ENCODE results near the gene BTBD8.

The BTBD8 gene

DNA sequence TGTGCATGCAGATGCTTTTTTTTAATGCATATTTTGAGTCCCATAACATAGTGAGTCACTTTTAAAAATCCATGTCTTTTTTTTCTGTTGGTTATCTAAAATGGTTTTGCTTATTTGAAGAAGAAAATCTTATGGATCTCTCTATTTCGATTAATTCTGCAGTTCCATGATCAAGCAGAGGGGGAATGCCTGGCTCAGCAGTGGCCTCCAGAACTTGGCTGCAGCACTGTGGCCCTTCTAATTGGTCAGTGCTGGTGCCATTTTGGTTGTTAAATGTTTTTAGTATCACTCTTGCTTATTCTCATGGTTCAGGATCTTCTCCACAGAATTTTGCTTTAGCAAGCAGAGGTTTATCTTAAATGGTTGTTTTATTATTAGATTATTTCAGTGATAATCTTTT lies 39.2 kb upstream of the BTBD8 start:
- no peak for DNase-seq (ENCODE audit: extremely low read depth, insufficient read length)
- H3K27me3 ChIP-seq (replicated peaks; ENCODE audit: control insufficient read depth, insufficient read depth, low read length), result no peaks in the 10 kb centered on the region
- TF ChIP-seq, protein P1, sequence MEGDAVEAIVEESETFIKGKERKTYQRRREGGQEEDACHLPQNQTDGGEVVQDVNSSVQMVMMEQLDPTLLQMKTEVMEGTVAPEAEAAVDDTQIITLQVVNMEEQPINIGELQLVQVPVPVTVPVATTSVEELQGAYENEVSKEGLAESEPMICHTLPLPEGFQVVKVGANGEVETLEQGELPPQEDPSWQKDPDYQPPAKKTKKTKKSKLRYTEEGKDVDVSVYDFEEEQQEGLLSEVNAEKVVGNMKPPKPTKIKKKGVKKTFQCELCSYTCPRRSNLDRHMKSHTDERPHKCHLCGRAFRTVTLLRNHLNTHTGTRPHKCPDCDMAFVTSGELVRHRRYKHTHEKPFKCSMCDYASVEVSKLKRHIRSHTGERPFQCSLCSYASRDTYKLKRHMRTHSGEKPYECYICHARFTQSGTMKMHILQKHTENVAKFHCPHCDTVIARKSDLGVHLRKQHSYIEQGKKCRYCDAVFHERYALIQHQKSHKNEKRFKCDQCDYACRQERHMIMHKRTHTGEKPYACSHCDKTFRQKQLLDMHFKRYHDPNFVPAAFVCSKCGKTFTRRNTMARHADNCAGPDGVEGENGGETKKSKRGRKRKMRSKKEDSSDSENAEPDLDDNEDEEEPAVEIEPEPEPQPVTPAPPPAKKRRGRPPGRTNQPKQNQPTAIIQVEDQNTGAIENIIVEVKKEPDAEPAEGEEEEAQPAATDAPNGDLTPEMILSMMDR (IDR thresholded peaks at IDR 0.05; ENCODE audit: insufficient read depth, low read length, poor library complexity, severe bottlenecking), result no peak
- no peak overlapping the region for H3K4me3 ChIP-seq (replicated peaks; ENCODE audit: low read depth, low read length)
- no peaks in the 10 kb centered on the region for H3K36me3 ChIP-seq (ENCODE audit: control insufficient read depth, insufficient read depth, low read length)

DNA sequence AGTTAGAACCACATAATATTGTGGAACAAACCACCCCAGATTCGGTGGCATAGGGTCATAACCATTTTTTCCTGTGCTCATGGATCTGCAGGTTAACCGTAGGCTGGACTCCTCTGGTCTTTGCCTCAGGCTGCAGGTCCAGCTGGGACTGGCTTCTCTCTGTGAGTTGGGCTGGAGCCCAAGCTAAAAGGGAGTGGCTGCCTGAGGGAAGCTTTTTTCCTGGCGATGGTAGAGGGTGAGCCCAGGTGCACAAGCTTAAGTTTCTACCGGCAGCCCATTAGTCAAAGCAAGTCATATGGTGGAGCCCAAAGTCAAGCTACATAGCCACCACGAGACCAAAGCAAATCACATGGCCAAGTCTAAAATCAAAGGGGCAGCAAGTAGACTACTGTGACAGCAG lies 36.5 kb upstream of the BTBD8 start:
- no peaks in the 10 kb centered on the region for H3K27me3 ChIP-seq (replicated peaks; ENCODE audit: control insufficient read depth, insufficient read depth, low read length)
- no peak for DNase-seq (ENCODE audit: extremely low read depth, insufficient read length)
- no peak overlapping the region for H3K4me3 ChIP-seq (replicated peaks; ENCODE audit: low read depth, low read length)
- TF ChIP-seq, protein P1 (IDR thresholded peaks at IDR 0.05; ENCODE audit: insufficient read depth, low read length, poor library complexity, severe bottlenecking), result no peak
- no peaks in the 10 kb centered on the region for H3K36me3 ChIP-seq (ENCODE audit: control insufficient read depth, insufficient read depth, low read length)

DNA sequence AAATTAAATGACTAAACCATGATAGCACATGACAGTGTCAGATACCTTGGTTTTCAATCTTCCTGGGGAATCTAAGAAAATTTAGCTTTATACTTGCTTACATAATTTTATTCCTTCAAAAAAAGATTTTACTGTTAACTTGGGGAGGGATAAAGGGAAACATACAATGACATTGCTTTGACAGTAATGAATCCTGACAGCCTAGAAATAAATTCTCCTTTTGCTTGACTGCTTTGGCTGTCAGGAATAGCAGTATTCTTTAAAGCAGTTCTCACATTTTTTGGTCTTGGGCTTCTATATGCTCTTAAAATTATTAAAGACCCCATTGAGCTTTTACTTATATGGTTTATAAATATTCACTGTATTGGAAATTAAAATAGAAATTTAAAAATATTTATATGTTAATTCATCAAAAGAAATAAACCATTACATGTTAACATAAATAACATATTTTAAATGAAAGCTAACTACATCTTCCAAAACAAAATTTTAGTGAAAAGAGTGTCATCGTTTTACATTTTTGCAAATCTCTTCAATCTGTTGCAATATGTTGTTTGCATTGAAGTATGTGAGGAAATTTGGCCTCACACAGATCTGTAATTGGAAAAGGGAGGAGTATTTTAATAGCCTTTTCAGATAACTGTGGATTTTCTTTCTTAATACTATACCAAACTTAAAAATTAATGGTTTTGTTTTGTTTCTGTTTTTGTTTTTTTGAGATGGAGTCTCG lies 34.2 kb upstream of the BTBD8 start:
- Histone ChIP-seq H3K27me3 (replicated peaks; ENCODE audit: control insufficient read depth, insufficient read depth, low read length) (no peaks in the 10 kb centered on the region), H3K36me3 (ENCODE audit: control insufficient read depth, insufficient read depth, low read length) (no peaks in the 10 kb centered on the region), H3K4me3 (replicated peaks; ENCODE audit: low read depth, low read length) (no peak overlapping the region)
- TF ChIP-seq, protein P1 (IDR thresholded peaks at IDR 0.05; ENCODE audit: insufficient read depth, low read length, poor library complexity, severe bottlenecking), result no peak
- no peak for DNase-seq (ENCODE audit: extremely low read depth, insufficient read length)

DNA sequence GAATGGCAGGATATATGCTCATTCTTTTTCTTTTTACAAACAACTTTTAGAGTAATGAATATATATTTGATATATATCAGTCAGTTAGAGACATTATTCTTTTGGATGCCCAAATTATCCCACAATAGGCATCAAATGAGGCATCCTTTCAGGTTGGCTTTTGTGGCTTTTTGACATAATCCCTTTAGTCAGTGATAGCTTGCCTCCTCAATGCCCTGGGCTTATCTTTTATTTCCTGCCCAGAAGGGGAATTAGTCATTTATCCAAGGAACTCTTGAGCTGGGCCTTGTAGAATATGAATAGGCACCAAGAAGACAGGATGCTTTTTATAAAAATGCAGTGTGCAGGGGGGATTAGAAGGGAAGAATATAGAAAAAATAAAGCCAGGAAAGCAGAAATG lies 28.2 kb upstream of the BTBD8 start:
- Histone ChIP-seq H3K36me3 (ENCODE audit: control insufficient read depth, insufficient read depth, low read length) (no peaks in the 10 kb centered on the region), H3K27me3 (replicated peaks; ENCODE audit: control insufficient read depth, insufficient read depth, low read length) (no peaks in the 10 kb centered on the region), H3K4me3 (replicated peaks; ENCODE audit: low read depth, low read length) (no peak overlapping the region)
- TF ChIP-seq, protein P1 (IDR thresholded peaks at IDR 0.05; ENCODE audit: insufficient read depth, low read length, poor library complexity, severe bottlenecking), result no peak
- DNase-seq (ENCODE audit: extremely low read depth, insufficient read length), result no peak

DNA sequence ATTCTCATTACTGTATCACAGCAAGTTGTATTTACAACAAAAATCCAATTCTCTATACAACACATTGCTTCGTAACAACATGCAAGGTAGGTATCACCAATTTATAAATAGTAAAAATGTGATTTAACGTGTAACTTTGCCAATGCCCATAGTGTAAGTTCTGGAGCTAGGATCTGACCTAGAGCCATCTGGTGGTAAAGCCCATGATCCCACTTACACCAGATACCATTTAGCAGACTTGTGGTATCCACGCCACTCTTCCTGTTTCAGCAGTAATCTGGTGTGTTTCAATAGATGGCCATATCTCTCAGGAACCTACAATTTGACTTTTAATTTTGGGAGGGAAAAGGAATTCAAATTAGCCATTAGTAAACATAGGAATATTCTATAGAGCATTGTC lies 15.1 kb upstream of the BTBD8 start:
- Histone ChIP-seq H3K36me3 (ENCODE audit: control insufficient read depth, insufficient read depth, low read length) (no peaks in the 10 kb centered on the region), H3K27me3 (replicated peaks; ENCODE audit: control insufficient read depth, insufficient read depth, low read length) (no peaks in the 10 kb centered on the region), H3K4me3 (replicated peaks; ENCODE audit: low read depth, low read length) (no peak overlapping the region)
- no peak for DNase-seq (ENCODE audit: extremely low read depth, insufficient read length)
- TF ChIP-seq, protein P1 (IDR thresholded peaks at IDR 0.05; ENCODE audit: insufficient read depth, low read length, poor library complexity, severe bottlenecking), result no peak

DNA sequence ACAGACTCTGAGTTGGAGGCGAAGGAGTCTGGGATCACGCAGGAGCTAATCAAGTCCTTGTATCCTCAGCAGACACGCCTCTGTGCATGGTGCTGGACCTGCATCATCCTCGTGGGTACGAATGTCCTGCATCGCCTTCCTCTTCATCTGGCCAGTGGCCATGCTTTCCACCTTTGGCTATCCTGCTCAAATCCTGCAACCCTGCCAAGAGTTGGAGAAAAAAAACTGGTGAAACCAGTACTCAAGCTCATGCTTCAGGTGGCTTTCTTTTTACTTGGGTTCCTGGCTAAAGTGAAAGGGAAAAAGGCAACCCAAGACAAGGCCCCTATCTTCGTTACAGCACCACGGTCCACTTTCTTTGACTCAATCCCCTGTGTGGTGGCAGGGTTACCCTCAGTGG lies 13.8 kb upstream of the BTBD8 start:
- H3K36me3 ChIP-seq (ENCODE audit: control insufficient read depth, insufficient read depth, low read length), result no peaks in the 10 kb centered on the region
- no peak for DNase-seq (ENCODE audit: extremely low read depth, insufficient read length)

More for the DNA sequence above, 13.8 kb upstream of the BTBD8 start:
- TF ChIP-seq, protein P1 (IDR thresholded peaks at IDR 0.05; ENCODE audit: insufficient read depth, low read length, poor library complexity, severe bottlenecking), result no peak
- Histone ChIP-seq H3K4me3 (replicated peaks; ENCODE audit: low read depth, low read length) (no peak overlapping the region), H3K27me3 (replicated peaks; ENCODE audit: control insufficient read depth, insufficient read depth, low read length) (no peaks in the 10 kb centered on the region)
